ENCODE results near the gene ISLR. TPM values are rescaled to one million over a fixed set of nuclear protein-coding genes. Genes with fewer than 3 reads are reported as not detected.

The ISLR gene
- total and polyA plus RNA-seq, 2 of the 4 experiments (the other 2 are of a cell fraction) = under 0.01 to 0.79 TPM

- TF ChIP-seq CTCF (conservative IDR thresholded peaks at IDR 0.05; ENCODE audit: low read depth, low read length) (no peak), MAFK (IDR thresholded peaks at IDR 0.05; ENCODE audit: low read depth, low read length) (no peak), CHD1 (IDR thresholded peaks at IDR 0.05; ENCODE audit: low read depth, low read length) (no peak)
Observed at GRCh38 chr15:74225928-74226327, 52.4 kb downstream of the ISLR start (continued).

Small RNA genes within 50 kb of the gene (microRNA-seq; reads per million reads assigned to microRNA genes)
- gene RF00017 (ENCODE audit: insufficient read depth, insufficient read length) = not detected

Small RNA genes within 50 kb of the gene (small RNA-seq; reads per million reads assigned to genes)
- 0 reads per million in 5 experiments for gene RF00017

Other genes starting within 250 kb of the ISLR start
- gene LOXL1, start 247.2 kb upstream of the ISLR start, total RNA-seq (2012; rRNA removed) = 146 and 148 TPM in 2 replicates
- 311 and 332 TPM in 2 replicates for gene LOXL1, start 247.2 kb upstream of the ISLR start, polyA plus RNA-seq (2012; rRNA removed)
- gene STOML1, start 181.4 kb upstream of the ISLR start, total RNA-seq (2012; rRNA removed) = 11.8 and 12.5 TPM in 2 replicates
- 21.2 and 25.0 TPM in 2 replicates for gene STOML1, start 181.4 kb upstream of the ISLR start, polyA plus RNA-seq (2012; rRNA removed)
- 8.8 and 10.3 TPM in 2 replicates for gene PML, start 179.0 kb upstream of the ISLR start, total RNA-seq (2012; rRNA removed)
- gene PML, start 179.0 kb upstream of the ISLR start, polyA plus RNA-seq (2012; rRNA removed) = 22.6 and 23.1 TPM in 2 replicates
- gene GOLGA6A, start 91.2 kb upstream of the ISLR start, total RNA-seq (2012; rRNA removed) = not detected in 2 replicates
- gene GOLGA6A, start 91.2 kb upstream of the ISLR start, polyA plus RNA-seq (2012; rRNA removed) = not detected in 2 replicates
- not detected in 2 replicates for gene ISLR2, start 43.1 kb upstream of the ISLR start, total RNA-seq (2012; rRNA removed)
- not detected in 2 replicates for gene ISLR2, start 43.1 kb upstream of the ISLR start, polyA plus RNA-seq (2012; rRNA removed)
- not detected in 2 replicates for gene STRA6, start 29.1 kb downstream of the ISLR start, total RNA-seq (2012; rRNA removed)
- gene STRA6, start 29.1 kb downstream of the ISLR start, polyA plus RNA-seq (2012; rRNA removed) = 0.14 and 0.17 TPM in 2 replicates
- gene CCDC33, start 62.6 kb downstream of the ISLR start, total RNA-seq (2012; rRNA removed) = not detected in 2 replicates
- gene CCDC33, start 62.6 kb downstream of the ISLR start, polyA plus RNA-seq (2012; rRNA removed) = not detected in 2 replicates
- gene CYP11A1, start 193.9 kb downstream of the ISLR start, total RNA-seq (2012; rRNA removed) = 0.18 and 0.28 TPM in 2 replicates
- gene CYP11A1, start 193.9 kb downstream of the ISLR start, polyA plus RNA-seq (2012; rRNA removed) = 0.46 and 0.50 TPM in 2 replicates